GM18505 (cell line): ENCODE data around the gene FMNL2.

Experiments used
- ATAC-seq: cut with Tn5 transposase; IDR thresholded peaks from one replicate; pipeline ENCODE4 v1.9.1; 2021; ENCODE audit not compliant: unreplicated experiment
- POLR2A ChIP-seq: IDR thresholded peaks from 4 replicates; pipeline ENCODE4 v1.6.1; 2011; ENCODE audit warnings: borderline replicate concordance; ENCODE audit not compliant: insufficient read depth, insufficient read length; ENCODE audit errors: extremely low read depth

FMNL2 gene

GRCh38 chr2:152553518-152553917 lies 218.5 kb downstream of the FMNL2 start:
- no peak for TF ChIP-seq POLR2A
- ATAC-seq: no peak

- no peak for ATAC-seq
- no peak for TF ChIP-seq POLR2A
Measured at GRCh38 chr2:152555048-152555447, 220.1 kb downstream of the FMNL2 start.

- no peak for TF ChIP-seq POLR2A
- ATAC-seq: no peak
Measured at GRCh38 chr2:152556506-152556905, 221.5 kb downstream of the FMNL2 start.

- no peak for TF ChIP-seq POLR2A
- no peak for ATAC-seq
Measured at GRCh38 chr2:152557273-152557888, 222.4 kb downstream of the FMNL2 start.

- ATAC-seq: no peak
Measured at GRCh38 chr2:152558158-152558984, 223.4 kb downstream of the FMNL2 start.

GRCh38 chr2:152559008-152559407 lies 224.0 kb downstream of the FMNL2 start:
- no peak for ATAC-seq
- no peak for TF ChIP-seq POLR2A

More at GRCh38 chr2:152558158-152558984, 223.4 kb downstream of the FMNL2 start:
- TF ChIP-seq POLR2A: no peak

- no peak for TF ChIP-seq POLR2A
- no peak for ATAC-seq
Measured at GRCh38 chr2:152560166-152560565, 225.2 kb downstream of the FMNL2 start.

- ATAC-seq: no peak
- no peak for TF ChIP-seq POLR2A
Measured at GRCh38 chr2:152560873-152561595, 226.1 kb downstream of the FMNL2 start.

GRCh38 chr2:152562198-152562884 lies 227.4 kb downstream of the FMNL2 start:
- no peak for ATAC-seq
- TF ChIP-seq POLR2A: no peak

- no peak for TF ChIP-seq POLR2A
- no peak for ATAC-seq
Measured at GRCh38 chr2:152563764-152564163, 228.8 kb downstream of the FMNL2 start.

GRCh38 chr2:152564754-152565551 lies 230.0 kb downstream of the FMNL2 start:
- peak; percentile 78 for ATAC-seq
- TF ChIP-seq POLR2A: no peak
